Lung (tissue), 12 donors: ENCODE measurements around the gene PPME1. TPM values are rescaled to one million over a fixed set of nuclear protein-coding genes. Genes with fewer than 3 reads are reported as not detected.

Experiments
- ATAC-seq: fragments of 200-7000 bp; cut with Tn5 transposase; one replicate; pipeline ENCODE4 v1.9.1; 2020; ENCODE audit warnings: moderate number of reproducible peaks; ENCODE audit not compliant: insufficient read depth, low FRiP score
- DNase-seq, 3 donors: peaks; one replicate each; pipeline ENCODE4 v3.0.0-alpha.2; 2013 to 2017
- H3K27ac ChIP-seq, 2 donors: one replicate each; pipeline ENCODE4 v1.5.1; 2013; ENCODE audit warnings: mild to moderate bottlenecking in 2 of 2, moderate library complexity in 2 of 2, control low read depth in 1 of 2, inconsistent platforms in 1 of 2, low read depth in 1 of 2, low read length in 1 of 2
- H3K27me3 ChIP-seq, 3 donors: one replicate each; pipeline ENCODE4 v1.5.1; 2013; ENCODE audit warnings: low read length in 2 of 3; ENCODE audit not compliant: control insufficient read depth in 3 of 3, insufficient read depth in 3 of 3
- H3K36me3 ChIP-seq, 4 donors: one replicate each; pipeline ENCODE4 v1.5.1; 2013; ENCODE audit warnings: low read length in 4 of 4, mild to moderate bottlenecking in 1 of 4, moderate library complexity in 1 of 4; ENCODE audit not compliant: control insufficient read depth in 4 of 4, insufficient read depth in 4 of 4
- H3K4me1 ChIP-seq, 5 donors: one replicate each; pipeline ENCODE4 v1.5.1; 2013; ENCODE audit warnings: low read length in 5 of 5, mild to moderate bottlenecking in 2 of 5, moderate library complexity in 1 of 5; ENCODE audit not compliant: control insufficient read depth in 5 of 5, insufficient read depth in 5 of 5
- H3K4me3 ChIP-seq: one replicate; pipeline ENCODE4 v1.5.1; 2013; ENCODE audit warnings: mild to moderate bottlenecking, control low read depth, moderate library complexity
- H3K9ac ChIP-seq, 2 donors: one replicate each; pipeline ENCODE4 v1.5.1; 2013; ENCODE audit warnings: low read length in 2 of 2, control low read depth in 1 of 2; ENCODE audit not compliant: insufficient read depth in 1 of 2
- H3K9me3 ChIP-seq, 4 donors: one replicate each; pipeline ENCODE4 v1.5.1; 2013; ENCODE audit warnings: low read length in 3 of 4, mild to moderate bottlenecking in 1 of 4, moderate library complexity in 1 of 4; ENCODE audit not compliant: control insufficient read depth in 4 of 4, insufficient read depth in 3 of 4
- WGBS, 2 donors: extraction: QIAGEN DNeasy Blood & Tissue Kit; methylation state at CpG; one replicate each; pipeline ENCODE4 v1.1.7; 2013; 5-methylcytosine and 5-hydroxymethylcytosine counted together
- polyA plus RNA-seq, 2 donors: library from polyadenylated mRNA; stranded (reverse); fragments of 200-250 nt; gene quantifications; one replicate each; pipeline ENCODE4 v1.2.1, GENCODE V29; 2013
- total RNA-seq, 2 donors: library from RNA; depleted of rRNA in 1 of 2; stranded (reverse); fragments of >200 nt in 1 of 2; gene quantifications; one replicate each; pipeline ENCODE4 v1.2.1, GENCODE V29; 2014 to 2021
- TF ChIP-seq, protein P1 (sequence below): IDR thresholded peaks from 2 replicates; pipeline ENCODE4 v1.5.1; 2012; ENCODE audit warnings: mild to moderate bottlenecking; ENCODE audit errors: control extremely low read depth, extremely low read depth
- donor health status: control.
- donor health status: control.
- donor health status: Bipolar disorder and iron deficiency.
- donor health status: healthy.
- donor health status: DM: yes; HTN: yes; CAD: no.

PPME1 gene
- total and polyA plus RNA-seq, 4 donors: 22.4 to 37.7 (median 29.7) TPM

DNA sequence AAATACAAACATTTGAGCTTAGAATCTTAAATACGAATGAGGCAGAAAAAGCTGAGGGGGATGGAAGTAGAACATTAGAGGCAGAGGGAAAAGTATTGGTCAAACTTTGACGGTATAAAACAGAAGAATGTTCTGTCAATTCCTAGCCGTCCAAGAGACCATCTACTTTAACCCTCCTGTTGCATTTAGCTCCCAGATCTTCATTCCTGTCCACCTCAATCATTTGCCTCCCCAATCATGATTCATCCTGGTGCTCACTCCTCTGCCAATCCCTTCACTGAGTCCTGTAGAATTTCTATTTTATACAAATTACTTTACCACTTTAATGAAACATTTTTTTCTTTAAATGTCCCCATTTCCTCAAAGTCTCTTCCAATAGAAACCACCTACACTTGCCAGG is 28.5 kb upstream of the PPME1 start:
- WGBS, 2 donors: 90 to 99% methylated on average over 3 of the region's 3 CpGs
- Histone ChIP-seq H3K9ac (no peak overlapping the region), H3K4me1 (peaks cover 0 to 10% (median 0%) of the 10 kb centered on the region in 5 donors), H3K9me3 (no peaks in the 10 kb centered on the region), H3K36me3 (peaks cover 1 to 8% (median 6%) of the 10 kb centered on the region in 4 donors), H3K4me3 (no peak overlapping the region), H3K27me3 (no peaks in the 10 kb centered on the region), H3K27ac (no peak overlapping the region)
- DNase-seq (no peak), ATAC-seq (no peak)
- TF ChIP-seq, protein P1, sequence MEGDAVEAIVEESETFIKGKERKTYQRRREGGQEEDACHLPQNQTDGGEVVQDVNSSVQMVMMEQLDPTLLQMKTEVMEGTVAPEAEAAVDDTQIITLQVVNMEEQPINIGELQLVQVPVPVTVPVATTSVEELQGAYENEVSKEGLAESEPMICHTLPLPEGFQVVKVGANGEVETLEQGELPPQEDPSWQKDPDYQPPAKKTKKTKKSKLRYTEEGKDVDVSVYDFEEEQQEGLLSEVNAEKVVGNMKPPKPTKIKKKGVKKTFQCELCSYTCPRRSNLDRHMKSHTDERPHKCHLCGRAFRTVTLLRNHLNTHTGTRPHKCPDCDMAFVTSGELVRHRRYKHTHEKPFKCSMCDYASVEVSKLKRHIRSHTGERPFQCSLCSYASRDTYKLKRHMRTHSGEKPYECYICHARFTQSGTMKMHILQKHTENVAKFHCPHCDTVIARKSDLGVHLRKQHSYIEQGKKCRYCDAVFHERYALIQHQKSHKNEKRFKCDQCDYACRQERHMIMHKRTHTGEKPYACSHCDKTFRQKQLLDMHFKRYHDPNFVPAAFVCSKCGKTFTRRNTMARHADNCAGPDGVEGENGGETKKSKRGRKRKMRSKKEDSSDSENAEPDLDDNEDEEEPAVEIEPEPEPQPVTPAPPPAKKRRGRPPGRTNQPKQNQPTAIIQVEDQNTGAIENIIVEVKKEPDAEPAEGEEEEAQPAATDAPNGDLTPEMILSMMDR: no peak

DNA sequence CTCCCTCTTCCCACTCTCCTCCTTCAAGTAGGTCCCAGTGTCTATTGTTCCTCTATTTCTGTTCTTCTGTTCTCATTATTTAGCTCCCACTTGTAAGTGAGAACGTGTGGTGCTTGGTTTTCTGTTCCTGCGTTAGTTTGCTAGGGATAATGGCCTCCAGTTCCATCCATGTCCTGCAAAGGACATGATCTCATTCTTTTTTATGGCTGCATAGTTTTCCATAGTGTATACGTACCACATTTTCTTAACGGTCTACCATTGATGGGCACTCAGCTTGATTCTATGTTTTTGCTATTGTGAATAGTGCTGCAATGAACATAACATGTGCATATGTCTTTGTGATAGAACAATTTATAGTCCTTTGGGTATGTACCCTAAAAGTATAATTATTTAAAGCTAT is 26.5 kb upstream of the PPME1 start:
- DNase-seq: no peak
- no peaks in the 10 kb centered on the region for H3K27me3 ChIP-seq
- H3K4me1 ChIP-seq: peaks cover 0 to 1% (median 0%) of the 10 kb centered on the region in 5 donors
- no peak overlapping the region for H3K4me3 ChIP-seq
- H3K36me3 ChIP-seq: peaks cover 0 to 1% (median under 1%) of the 10 kb centered on the region in 4 donors
- no peak overlapping the region for H3K27ac ChIP-seq
- ATAC-seq: no peak
- H3K9ac ChIP-seq: no peak overlapping the region
- 98 to 99% methylated on average over 4 of the region's 4 CpGs for WGBS, 2 donors
- H3K9me3 ChIP-seq: no peaks in the 10 kb centered on the region
- TF ChIP-seq, protein P1: no peak

DNA sequence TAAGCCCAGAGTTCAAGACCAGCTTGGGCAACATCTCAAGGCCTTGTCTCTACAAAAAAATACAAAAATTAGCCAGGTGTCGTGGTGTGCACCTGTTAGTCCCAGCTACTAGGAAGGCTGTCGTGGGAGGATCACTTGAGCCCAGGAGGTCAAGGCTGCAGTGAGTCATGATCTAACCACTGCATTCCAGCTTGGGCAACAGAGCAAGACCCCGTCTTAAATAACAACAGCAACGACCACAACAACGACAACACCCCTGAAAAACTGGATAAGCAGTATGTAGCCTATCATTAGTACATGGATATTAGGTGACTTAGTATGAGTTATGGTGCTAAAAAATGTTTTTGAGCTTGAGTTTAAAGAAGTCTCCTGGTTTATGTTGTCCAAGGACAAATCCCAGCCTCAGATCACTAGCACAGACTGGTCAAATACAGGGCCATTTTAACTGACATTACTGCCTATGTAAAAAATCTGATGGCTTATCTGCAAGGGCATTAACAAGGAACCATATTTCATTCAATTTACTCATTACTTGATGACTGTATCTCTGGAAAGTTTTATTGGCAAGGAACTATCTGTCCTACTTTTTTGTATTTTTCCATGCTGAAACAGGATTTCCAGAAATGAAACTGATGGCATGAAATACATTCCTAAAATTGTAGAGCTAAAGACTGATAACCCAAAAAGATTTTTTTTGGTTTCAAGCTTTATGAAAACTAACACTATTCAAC is 23.7 kb upstream of the PPME1 start:
- H3K9me3 ChIP-seq: no peaks in the 10 kb centered on the region
- 95 to 97% methylated on average over 5 of the region's 5 CpGs for WGBS, 2 donors
- no peak overlapping the region for H3K9ac ChIP-seq
- no peak overlapping the region for H3K4me3 ChIP-seq
- DNase-seq (no peak), ATAC-seq (no peak)
- TF ChIP-seq, protein P1: no peak
- H3K4me1 ChIP-seq: no peaks in the 10 kb centered on the region
- no peaks in the 10 kb centered on the region for H3K27me3 ChIP-seq
- H3K36me3 ChIP-seq: peaks cover 0 to 1% (median 0%) of the 10 kb centered on the region in 4 donors
- H3K27ac ChIP-seq: no peak overlapping the region
